Heart left ventricle (tissue), 13 donors: ENCODE data around the gene DAP.

Experiments
- CTCF ChIP-seq, 12 donors: fragments of 200-600 bp; sonication (generic) in 4 of 12; IDR thresholded peaks; one replicate each; pipeline versions ENCODE4 v1.5.0 to v1.8.0; 2018 to 2022; ENCODE audit warnings: antibody characterized with exemption in 12 of 12, mild to moderate bottlenecking in 5 of 12
- POLR2A ChIP-seq, 2 donors: fragments of 450-650 bp; IDR thresholded peaks; one replicate each; pipeline ENCODE4 v1.6.1; 2017; ENCODE audit warnings: antibody characterized with exemption in 2 of 2, mild to moderate bottlenecking in 2 of 2, moderate library complexity in 2 of 2
- donor health status: ischemic (EF 13 %, LVEDD 7.1; RV severe dilation, severe dysfunction).
- donor health status: DM: no; HTN: yes; CAD: no.
- donor health status: DM: no; HTN: no; CAD: no.
- donor health status: ischemic (EF 25% LVEDD 6.9; RV normal size, moderate dysfunction).
- donor health status: ischemic (EF 25% LVEDD 5.7; RV mildly dilated, moderate dysfunction).
- donor health status: ischemic (EF 35%, LVEDD 5.7; RV mildly dilated, moderate dysfunction).
- donor health status: nonischemic (EF 11% LVEDD 7.7; RV severe dilation, severe dysfunction).
- donor health status: DM: yes; HTN: yes; CAD: no.
- donor health status: PGD.
- donor health status: ischemic (EF 29% LVEDD 5.4; RV normal size, mild dysfunction).
- donor health status: nonischemic (EF 23%, LVEDD 6.1; RV moderate dilation, normal function).

- TF ChIP-seq CTCF (IDR thresholded peaks at IDR 0.05) (no peak), POLR2A (IDR thresholded peaks at IDR 0.05) (no peak)
Measured at GRCh38 chr5:10644192-10644591, 116.8 kb downstream of the DAP start.
